Stimulated activated CD4-positive, alpha-beta T cell treated with anti-CD3 and anti-CD28 coated beads, Interleukin-2, amount 100 ng/mL, for 24 hours (primary cell): ENCODE data around the gene CASKIN2.
"Not testable (repeated sequence)": the region's sequence is repeated elsewhere in the genome, so short reads cannot be mapped to it uniquely, and the experiment has no call there.

ENCODE experiments used
- DNase-seq, 2 donors: peaks; one replicate each; pipeline ENCODE4 v3.0.0-alpha.2; 2020

Gene CASKIN2

DNA sequence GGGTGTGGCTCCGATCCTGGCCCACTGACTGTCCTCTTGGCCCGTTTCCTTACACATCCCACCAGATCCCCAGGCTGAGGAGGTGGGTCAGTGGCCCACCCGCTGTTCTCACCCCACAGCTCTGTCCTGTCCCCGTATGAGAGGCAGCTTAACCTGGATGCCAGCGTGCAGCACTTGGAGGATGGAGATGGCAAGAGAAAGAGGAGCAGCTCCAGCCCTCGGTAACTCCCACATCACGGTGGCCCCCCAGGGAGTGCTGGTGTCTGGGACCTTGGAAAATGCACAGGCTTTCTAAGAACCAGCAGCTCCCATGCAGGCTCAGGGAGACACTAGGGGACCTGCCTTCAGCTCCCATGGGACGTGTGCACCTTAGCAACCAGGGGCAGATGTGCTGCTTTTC, 6.0 kb upstream of the CASKIN2 start:
- DNase-seq: no peak

DNA sequence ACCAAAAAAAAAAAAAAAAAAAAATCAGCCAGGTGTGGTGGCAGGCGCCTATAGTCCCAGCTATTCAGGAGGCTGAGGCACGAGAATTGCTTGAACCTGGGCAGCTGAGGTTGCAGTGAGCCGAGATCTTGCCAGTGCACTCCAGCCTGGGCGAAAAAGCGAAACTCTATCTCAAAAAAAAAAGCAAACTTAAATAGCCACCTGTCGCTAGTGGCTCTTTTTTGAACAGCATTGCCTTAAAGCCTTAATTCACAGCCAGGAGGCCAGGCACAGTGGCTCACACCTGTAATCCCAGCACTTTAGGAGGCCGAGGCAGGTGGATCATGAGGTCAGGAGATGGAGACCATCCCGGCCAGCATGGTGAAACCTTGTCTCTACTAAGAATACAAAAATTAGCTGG, 5.1 kb upstream of the CASKIN2 start:
- not testable (repeated sequence) for DNase-seq

DNA sequence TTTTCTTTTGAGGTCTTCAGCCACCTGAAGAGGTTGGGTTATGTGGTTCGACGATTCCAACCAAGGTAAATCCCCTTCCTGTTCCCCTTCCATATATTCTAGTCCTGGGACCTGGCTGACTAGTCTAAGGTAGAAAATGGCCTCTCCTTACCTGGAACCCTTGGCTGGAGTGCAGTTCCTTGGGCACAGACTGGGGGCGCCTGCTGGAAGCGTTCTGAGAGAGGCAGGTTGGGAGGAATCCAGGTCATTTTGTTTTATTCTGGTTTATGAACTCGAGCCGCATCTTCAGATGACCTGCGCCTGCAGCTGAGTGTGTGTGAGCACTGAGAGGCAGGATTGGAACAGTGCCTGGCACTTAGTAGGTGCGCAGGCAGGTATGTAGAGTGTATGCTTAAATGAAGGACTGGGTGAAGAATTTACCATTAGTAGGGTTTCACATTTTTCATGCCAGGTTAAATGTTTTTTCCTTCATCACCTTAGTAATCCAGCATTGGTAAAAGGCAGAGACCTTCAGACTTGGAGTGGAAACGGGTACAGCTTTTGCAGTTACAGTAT, 3.7 kb upstream of the CASKIN2 start:
- no peak for DNase-seq

DNA sequence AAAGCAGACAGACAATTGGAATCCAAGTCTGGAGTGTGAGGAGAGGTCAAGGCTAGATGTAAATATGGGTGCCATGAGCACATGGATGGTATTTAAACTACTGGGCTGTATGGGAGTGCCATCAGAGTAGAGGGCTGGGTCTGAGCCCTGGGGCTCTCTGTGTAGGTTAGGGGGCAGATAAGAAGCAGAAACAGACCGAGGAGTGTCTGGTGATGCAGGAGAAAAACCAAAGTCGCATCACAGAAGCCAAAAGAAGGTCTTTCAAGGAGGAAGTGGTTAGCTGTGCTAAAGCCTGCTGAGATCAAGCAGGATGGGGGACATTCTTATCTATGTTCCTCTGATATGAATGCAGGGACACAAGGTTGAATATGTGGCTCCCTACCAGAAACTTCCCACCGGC, 2.9 kb upstream of the CASKIN2 start:
- DNase-seq: no peak

DNA sequence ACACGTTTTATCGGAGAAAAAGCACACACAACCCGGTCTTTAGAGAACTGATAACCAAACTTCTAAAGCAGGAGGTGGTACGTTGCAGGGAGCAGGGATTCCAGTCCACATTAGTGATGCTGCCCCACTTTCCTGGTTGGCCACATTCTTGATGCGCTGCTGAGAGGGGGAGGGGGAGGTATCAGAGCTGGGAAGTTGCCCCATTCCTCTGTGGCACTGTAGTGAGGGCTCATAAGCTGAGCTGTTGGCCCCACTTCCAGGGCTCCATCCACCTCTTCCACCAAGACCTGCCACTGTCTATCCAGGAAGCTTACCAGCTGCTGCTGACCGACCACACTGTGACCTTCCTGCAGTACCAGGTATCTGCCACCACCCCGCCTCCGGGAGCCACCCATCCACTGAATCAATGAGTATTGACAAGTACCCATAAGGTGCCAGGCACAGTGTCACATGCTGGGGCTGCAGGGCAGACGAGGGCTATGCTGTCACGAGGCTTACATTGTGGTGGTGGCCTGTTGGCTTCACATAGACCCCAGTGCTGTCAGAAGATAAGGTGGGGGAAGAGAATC, 2.0 kb upstream of the CASKIN2 start:
- peak; percentile 44 to 49 for DNase-seq

DNA sequence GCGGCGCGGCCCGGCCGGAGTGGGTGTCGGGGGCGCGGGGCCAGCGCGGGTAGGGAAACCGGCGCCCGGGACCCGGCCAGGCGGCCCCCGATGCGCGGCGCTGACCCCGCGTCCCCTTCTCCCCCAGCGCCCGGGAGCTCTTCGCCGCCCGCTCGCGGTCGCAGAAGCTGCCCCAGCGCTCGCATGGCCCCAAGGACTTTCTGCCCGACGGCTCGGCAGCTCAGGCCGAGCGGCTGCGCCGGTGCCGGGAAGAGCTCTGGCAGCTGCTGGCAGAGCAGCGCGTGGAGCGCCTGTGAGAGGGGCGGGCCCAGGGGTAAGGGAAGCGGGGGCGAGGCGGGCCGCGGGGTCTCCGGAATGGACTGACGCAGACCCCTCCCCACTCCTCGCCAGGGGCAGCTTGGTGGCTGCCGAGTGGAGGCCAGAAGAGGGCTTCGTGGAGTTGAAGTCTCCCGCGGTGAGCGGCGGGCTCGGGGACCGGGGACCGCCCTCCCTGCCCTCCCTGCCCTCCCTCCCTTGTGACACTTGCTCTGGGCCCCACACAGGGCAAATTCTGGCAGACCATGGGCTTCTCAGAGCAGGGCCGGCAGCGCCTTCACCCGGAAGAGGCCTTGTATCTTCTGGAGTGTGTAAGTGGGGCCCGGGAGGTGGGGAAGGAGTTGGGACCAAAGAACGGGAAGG, 1.4 kb upstream of the CASKIN2 start:
- DNase-seq: peak; percentile 44 to 47

DNA sequence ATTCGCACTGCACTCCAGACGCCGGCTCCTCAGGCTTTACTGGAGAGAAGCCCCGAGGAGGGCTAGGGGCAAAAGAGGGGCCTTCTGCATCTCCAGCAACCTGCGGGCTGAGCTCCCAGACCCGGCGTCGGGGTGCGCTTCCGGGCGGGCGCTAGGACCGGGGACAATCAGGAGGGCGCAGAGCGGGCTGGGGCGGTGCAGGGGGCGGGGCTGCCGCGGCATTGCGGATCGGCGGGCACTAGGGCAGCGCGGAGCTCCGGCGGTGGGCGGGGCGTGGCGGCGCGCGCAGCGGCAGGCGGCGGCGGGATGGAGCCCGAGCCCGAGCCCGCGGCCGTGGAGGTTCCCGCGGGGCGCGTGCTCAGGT, 900 bp upstream of the CASKIN2 start, which contains the start of gene TSEN54:
Gene TSEN54, plus strand, starts transcription at position 274 of the 364 bp plus-strand sequence. Its CDS starts 33 bp downstream, at position 307.
- peak; percentile 97 to 98 for DNase-seq

DNA sequence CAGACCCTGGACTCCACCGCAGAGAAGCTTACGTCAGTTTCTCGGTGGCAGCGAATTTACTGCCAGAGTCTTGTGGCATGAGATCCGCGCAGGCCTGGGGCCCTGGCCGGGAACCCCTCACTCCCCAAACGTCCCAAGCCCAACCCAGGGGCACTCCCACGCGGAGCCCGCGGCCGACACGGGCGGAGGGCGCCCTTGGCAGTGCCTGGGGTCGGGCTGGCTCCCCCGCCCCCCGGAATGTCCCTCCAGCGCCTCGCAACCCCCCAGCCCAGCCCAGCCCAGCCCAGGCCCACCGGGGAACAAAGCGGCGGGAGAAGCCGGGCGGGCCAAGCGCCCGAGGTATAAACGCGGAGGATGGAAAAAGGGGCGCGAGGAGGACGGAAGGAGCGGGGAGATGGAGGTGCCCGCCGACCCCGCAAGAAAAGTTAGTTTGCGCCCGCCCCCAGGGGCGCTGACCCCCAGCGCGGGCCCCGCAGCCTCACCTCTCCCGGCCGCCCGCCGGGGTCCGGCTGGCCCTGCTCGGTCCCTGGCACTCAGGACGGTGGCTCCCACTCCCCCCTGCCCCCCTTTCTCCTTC, 330 bp downstream of the CASKIN2 start:
- DNase-seq: no peak

DNA sequence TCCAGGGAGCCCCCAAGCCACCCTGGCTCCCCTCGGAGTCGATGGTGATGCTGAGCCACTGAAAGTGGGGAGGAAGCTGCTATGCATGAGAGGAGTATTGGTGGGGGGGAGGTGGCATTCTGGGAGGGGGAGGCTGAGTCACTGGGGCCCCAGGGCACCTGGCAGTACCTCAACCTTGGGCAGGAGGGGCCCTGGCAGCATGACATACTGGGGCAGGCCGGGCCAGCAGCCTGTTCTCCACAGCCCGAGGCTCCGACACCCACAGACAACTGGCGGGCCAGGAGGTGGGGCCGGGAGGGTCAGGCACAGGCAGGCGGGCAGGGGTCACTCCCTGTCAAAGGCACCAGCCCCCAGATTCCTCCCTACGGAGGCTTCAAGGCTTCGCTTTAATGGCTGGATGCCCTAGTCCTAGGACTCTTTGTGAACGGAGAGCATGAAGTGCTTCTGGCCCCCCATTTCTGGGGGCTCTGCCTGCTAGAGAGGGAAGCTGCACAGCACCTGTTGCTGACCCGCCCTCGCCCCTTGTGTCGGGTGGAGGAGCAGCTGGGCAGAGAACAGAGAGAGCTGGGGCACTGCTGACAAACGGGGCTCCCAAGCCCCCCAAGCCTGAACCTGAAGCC, 928 bp downstream of the CASKIN2 start:
- DNase-seq: no peak

DNA sequence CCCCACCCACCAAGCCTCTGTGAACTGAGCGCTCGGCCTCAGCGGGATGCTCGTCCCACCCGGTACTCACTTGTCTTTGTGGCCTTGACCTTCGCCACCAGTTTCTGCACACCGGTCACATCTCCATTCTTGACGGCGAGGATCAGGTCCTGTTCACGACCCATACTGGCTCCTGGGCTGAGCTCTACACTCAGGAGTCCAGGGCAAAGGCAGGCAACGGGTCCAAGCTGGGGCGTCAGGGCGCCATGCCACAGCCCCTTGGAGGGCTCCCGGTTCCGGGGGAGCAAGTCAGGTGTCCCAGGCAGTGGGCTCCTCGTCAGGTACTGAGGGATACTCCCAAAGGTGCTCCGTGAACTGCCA, 1.7 kb downstream of the CASKIN2 start:
- no peak for DNase-seq

DNA sequence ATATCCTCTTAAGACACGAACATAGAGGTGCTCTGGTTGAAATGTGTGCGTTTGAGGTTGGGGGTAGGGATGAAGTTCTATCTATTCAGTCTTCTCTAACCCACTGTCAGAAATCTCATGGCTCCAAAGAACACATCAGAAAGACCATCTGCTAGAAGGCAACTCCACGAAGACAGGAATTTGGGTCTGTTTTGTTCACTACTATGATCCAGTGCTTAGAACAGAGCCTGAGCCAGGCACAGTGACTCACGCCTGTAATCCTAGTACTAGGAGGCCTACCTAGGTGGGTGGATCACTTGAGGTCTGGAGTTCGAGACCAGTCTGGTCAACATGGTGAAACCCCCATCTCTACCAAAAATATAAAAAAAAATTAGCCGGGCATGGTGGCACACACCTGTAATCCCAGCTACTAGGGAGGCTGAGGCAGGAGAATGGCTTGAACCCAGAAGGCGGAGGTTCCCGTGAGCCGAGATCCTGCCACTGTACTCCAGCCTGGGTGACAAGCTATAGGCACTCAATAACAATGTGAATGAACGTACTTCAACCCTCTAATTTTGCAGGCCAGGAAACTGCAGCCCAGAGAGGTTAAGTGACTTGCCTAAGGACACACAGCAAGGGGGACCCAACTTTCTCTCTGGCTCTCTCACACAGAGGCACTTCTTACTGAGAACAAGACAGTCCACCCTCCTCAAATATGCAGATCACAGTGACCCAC, 2.3 kb downstream of the CASKIN2 start:
- no peak for DNase-seq

DNA sequence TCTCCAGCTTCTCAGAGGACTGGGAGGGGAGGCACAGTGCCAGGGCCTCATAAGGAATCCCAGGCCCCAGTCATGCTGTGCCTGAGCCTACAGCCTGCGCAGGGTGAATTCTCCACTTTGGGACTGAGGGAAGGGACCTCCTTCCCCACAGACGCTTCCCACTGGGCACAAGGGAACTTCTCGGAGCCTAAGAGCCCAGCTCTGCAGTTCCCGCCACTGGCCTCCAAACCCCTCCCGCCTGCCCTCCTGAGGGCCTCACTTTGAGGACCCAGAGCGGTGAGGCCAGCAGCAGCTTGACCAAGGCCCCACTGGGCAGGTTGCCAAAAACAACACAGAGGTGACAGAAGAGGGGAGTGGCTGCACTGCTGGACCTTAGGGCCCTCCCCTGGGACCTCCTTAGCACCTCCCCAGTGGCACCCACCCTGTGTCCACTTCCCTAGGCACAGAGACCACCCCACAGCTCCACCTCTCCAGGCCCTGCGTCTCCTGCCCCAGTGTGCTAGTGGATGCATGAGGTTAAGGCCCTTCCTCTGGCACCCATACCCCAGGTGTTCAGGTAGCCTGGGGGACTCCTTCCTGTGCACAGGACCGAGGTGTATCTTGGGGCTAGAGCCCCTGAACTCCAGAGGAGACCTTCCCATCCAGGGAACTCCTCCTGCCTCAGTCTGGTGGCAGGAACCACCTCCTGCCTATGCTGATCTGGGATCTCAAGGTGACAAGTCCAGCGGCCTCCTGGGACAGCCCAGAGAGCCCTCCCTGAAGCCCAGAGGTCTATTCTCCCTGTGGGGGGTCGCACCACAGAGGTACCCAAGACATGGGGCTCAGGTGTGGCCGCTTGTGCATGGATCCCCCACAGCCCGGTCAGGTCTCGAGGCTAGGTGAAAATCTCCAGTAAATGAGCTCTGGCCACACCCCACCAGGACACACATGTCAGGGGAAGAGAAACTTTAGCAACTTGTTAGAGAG, 3.4 kb downstream of the CASKIN2 start:
- no peak for DNase-seq

DNA sequence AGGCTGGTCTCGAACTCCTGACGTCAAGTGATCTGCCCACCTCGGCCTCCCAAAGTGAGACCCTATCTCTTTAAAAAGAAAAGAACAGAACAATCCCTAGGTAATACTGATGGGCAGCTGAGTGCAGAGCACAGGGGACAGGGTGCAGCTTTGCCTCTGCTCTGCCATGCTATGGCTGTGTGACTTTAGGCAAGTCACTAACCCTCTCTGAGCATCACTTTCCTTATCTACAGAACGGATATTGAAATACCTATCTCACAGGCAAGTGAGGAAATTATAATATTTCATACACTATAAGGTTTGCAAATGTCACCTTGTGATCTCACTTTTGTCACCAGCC, 4.1 kb downstream of the CASKIN2 start:
- DNase-seq: no peak

DNA sequence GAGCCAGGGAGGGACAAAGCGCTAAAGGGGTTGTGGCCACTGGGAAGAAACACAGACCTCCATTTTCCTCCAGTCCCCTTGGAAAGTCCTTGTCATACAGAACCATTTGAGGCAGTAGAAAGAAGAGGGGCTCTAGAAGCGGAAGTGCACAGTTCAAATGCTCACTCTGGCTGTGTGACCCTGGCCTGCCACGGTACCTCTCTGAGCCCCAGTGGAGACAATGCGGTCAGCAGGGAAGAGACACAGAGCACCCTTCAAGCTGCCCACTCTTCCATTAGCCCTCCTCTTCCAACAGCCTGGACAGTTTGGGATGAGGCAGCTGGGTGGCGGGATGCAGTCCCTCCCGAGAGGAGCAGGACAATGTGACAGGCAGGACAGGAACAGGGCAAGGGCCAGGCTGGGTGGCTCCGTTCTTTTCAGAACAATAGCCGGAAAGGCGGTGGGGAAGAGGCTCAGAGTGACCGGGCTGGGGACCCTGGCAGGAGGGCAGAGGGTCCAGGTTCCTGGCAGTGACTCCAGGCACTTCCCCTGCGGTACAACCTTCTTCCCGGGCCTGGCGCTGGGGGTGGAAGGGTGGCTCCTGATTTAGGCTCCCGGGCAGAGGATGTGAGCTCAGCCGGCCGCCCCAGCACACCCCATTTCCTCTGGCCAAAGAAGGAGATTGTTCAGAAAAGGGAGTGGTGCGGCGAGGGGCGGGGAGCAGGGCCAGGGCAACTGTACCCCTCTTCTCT, 5.6 kb downstream of the CASKIN2 start:
- no peak for DNase-seq

DNA sequence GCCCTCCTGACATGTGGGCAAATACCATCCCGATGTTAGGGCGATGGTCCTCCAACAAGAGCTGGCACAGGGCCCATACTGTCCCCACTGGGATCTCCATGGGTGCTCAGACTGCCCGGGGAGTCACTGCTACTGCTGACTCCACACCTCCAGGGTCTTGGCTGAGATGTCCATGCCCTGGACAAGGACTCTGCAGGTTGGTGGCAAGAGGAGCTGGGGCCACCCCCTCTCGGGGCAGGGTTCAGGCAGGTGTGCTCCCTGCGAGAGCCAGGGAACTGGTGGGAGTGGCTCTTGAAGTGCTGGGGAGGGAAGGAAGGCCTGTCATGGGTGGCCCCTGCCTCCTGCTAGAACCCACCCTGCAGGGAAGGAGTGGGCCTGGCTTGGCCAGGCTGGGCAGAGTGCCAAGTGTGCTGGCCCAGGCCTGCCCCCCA, 6.4 kb downstream of the CASKIN2 start:
- DNase-seq: no peak

DNA sequence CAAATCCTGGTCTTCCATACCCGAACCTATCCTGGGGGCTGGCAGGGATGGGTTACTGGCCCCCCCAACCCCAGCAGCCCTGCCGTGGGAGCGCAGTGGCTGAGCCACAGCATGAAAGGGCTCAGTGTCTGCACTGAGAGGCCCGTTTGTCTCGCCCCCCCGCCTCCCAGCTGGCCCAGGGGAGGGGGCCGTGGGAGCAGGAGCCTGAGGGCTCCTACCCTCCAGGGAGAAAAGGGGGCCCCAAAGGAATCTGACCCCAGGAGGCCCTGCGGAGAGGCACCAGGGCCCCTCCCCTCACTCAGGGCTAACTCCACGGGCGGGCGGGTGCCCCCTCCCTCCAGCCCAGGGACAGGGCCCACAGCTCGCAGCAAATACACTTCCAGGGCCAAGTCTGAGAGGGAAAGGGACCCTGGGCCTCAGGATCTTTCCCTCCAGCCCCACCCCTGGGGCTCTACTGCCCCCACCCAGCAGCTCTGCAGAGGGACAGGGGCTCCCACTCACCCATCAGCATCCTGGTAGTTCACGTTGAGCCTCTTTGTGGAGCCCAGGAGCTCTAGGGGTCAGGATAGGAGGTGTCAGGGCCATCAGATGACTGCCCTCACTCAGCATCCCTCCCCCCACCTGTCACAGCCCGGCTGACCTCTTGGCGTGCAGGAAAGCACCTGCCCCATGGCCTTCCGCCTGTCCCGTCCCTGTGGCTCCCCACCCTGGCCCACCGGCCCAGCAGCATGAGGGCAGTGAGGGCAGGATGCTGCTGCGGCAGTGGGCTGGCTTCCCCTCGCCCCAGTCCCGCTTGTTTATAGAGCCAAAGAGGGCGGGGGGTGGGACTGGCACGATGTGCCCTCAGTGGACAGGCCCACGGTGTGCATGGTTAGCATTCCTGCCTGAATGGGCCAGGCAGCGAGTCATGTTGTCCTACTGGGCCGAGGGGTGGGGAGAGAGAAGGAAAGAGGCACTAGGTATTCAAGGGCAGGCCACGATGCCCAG, 7.3 kb downstream of the CASKIN2 start:
- no peak for DNase-seq

DNA sequence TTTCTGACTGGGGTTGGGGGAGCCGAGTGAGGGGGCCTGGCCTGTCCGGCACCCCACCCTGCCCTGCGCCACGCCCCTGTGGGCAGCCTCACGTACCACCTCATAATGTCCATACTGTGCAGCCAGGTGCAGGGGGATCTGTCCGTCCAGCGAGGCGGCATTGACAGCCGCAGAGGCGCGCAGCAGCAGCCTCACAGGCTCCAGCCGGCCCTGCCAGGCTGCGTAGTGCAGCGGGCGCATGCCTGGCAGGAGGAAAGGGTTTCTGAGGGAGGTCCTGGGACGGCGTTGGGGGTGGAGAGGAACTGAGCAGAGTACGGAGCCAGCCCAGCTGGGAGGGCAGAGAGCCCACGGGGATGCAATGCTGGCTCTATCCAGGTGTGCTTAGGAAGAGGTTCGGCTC, 8.4 kb downstream of the CASKIN2 start:
- no peak for DNase-seq

DNA sequence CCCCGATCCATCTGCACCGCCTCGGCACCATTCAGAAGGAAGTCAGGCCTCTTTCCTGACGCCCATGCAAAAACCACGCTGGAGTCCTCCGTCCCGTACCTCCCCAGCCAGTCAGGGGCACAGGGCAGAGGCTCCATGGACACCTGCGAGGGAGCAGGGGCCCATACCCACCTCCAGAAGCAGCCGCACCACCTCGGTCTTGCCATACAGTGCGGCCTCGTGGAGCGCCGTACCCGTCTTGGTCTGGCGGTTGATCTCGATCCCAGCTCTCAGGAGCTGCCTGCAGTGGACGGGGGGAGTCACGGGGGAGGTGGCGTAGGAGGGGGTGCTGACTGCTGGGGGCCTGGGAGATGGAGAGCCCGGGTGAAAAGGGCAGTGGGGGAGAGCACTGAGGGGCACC, 9.2 kb downstream of the CASKIN2 start:
- no peak for DNase-seq

DNA sequence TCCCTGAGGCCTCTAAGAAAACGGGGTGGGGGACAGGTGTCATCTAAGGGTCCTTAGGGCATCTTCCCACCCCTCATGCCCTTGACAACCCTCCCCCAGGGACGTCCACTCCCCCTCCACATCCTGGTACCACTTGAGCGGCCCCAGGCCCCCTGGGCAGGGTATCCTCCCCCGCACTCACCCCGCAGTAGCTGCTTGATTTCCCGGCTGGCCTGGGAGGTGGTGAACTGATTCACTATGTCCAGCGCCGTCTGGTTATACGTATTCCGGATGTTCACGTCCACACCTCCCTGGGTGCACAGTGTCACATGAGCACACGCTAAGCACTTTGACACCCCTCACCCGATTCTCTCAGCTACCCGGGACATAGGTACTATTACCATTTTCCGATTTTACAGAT, 9.7 kb downstream of the CASKIN2 start:
- DNase-seq: no peak

DNA sequence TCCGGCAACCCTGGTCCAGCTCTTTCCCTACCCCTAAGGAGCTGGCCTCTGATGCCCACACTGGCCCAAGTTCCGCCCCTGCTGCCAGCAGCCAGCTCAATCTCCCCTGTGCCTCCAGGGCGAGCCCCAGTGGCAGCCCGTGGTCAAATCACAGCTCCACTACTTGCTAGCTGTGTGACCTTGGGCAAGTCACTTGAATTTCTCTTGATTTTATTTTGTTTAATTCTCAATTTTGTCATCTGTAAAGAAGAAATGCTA, 10.3 kb downstream of the CASKIN2 start:
- DNase-seq: no peak
